ENCODE measurements around the gene KANSL1L. TPM values are rescaled to one million over a fixed set of nuclear protein-coding genes. Genes with fewer than 3 reads are reported as not detected.

KANSL1L gene
- total RNA-seq, 1 experiment from 2014 or later, result 6.7 TPM

- no peak for DNase-seq (ENCODE audit: low read depth, low spot score)
- no TSS peak for BruUV-seq (replicated peaks)
- no peak for ATAC-seq
- no peak overlapping the region for H3K4me3 ChIP-seq (replicated peaks in 1 of 2; ENCODE audit: low read depth in 1 of 2, low read length in 2 of 2)
- no peak overlapping the region for H3K27ac ChIP-seq (ENCODE audit: low read depth, low read length)
- ChIA-PET CTCF (no interaction called here), POLR2A (no interaction called here), RAD21 (ENCODE audit: low non-redundant PET in 1 of 2, low total read pairs in 2 of 2, uncharacterized antibody in 2 of 2, unreplicated experiment in 2 of 2) (no interaction called here)
- no peaks in the 10 kb centered on the region for H3K79me2 ChIP-seq (ENCODE audit: insufficient read depth, low read length)
- H3K9me3 ChIP-seq (ENCODE audit: control insufficient read depth in 1 of 2, insufficient read depth in 1 of 2, low read depth in 1 of 2, low read length in 2 of 2), result peaks cover 0 to 5% of the 10 kb centered on the region in 2 experiments; a peak in 1 of 4 replicates
- TF ChIP-seq JUND (IDR thresholded peaks at IDR 0.05), result no peak
- TF ChIP-seq CBX3 (IDR thresholded peaks at IDR 0.05; ENCODE audit: low read depth), result no peak
- TF ChIP-seq ZBTB33 (IDR thresholded peaks at IDR 0.05; ENCODE audit: extremely low read depth, insufficient replicate concordance, low read length), result no peak
- no peak for TF ChIP-seq SP1 (IDR thresholded peaks at IDR 0.05; ENCODE audit: low read depth)
- TF ChIP-seq EZH2phosphoT487 (IDR thresholded peaks at IDR 0.05; ENCODE audit: borderline replicate concordance), result no peak
- intact Hi-C loops (cut with micrococcal nuclease), result no loop called here
- no peaks in the 10 kb centered on the region for H3K36me3 ChIP-seq (ENCODE audit: control insufficient read depth in 1 of 2, insufficient read depth in 2 of 2, low read length in 2 of 2)
- H4K20me1 ChIP-seq (ENCODE audit: insufficient read depth), result no peaks in the 10 kb centered on the region
- no peak overlapping the region for H2AFZ ChIP-seq (ENCODE audit: low read depth, low read length, poor library complexity, severe bottlenecking)
- no peak overlapping the region for H3K9ac ChIP-seq (ENCODE audit: low read length)
- H3K27me3 ChIP-seq (ENCODE audit: insufficient read depth, low read length), result no peaks in the 10 kb centered on the region
- no peak overlapping the region for H3K4me2 ChIP-seq (ENCODE audit: low read length)
- peaks cover 0 to 4% of the 10 kb centered on the region in 2 experiments; a peak in 2 of 4 replicates for H3K4me1 ChIP-seq (ENCODE audit: control insufficient read depth in 1 of 2, insufficient read depth in 2 of 2, low read length in 2 of 2)
- no peaks in the 10 kb centered on the region for H3K9me2 ChIP-seq (ENCODE audit: insufficient read depth)
Measured at GRCh38 chr2:210046851-210047500, 124.2 kb downstream of the KANSL1L start.

- intact Hi-C loops (cut with micrococcal nuclease), result no loop called here
- no peaks in the 10 kb centered on the region for H3K9me3 ChIP-seq (ENCODE audit: control insufficient read depth in 1 of 2, insufficient read depth in 1 of 2, low read depth in 1 of 2, low read length in 2 of 2)
- H3K4me2 ChIP-seq (ENCODE audit: low read length), result no peak overlapping the region
- no peaks in the 10 kb centered on the region for H3K36me3 ChIP-seq (ENCODE audit: control insufficient read depth in 1 of 2, insufficient read depth in 2 of 2, low read length in 2 of 2)
- H3K4me3 ChIP-seq (replicated peaks in 1 of 2; ENCODE audit: low read depth in 1 of 2, low read length in 2 of 2), result no peak overlapping the region
- BruUV-seq (replicated peaks), result no TSS peak
- RAD21 ChIA-PET (ENCODE audit: low non-redundant PET in 1 of 2, low total read pairs in 2 of 2, uncharacterized antibody in 2 of 2, unreplicated experiment in 2 of 2), result no interaction called here
- H3K79me2 ChIP-seq (ENCODE audit: insufficient read depth, low read length), result no peaks in the 10 kb centered on the region
- no peaks in the 10 kb centered on the region for H3K9me2 ChIP-seq (ENCODE audit: insufficient read depth)
- H3K4me1 ChIP-seq (ENCODE audit: control insufficient read depth in 1 of 2, insufficient read depth in 2 of 2, low read length in 2 of 2), result no peaks in the 10 kb centered on the region
- no peak overlapping the region for H3K9ac ChIP-seq (ENCODE audit: low read length)
- H3K27me3 ChIP-seq (ENCODE audit: insufficient read depth, low read length), result no peaks in the 10 kb centered on the region
- CTCF ChIA-PET, result no interaction called here
- H2AFZ ChIP-seq (ENCODE audit: low read depth, low read length, poor library complexity, severe bottlenecking), result no peak overlapping the region
- DNase-seq (ENCODE audit: low read depth, low spot score) (no peak), ATAC-seq (no peak)
- no peaks in the 10 kb centered on the region for H4K20me1 ChIP-seq (ENCODE audit: insufficient read depth)
- POLR2A ChIA-PET, result no interaction called here
- no peak overlapping the region for H3K27ac ChIP-seq (ENCODE audit: low read depth, low read length)
- no peak for TF ChIP-seq ZNF274 (IDR thresholded peaks at IDR 0.05; ENCODE audit: low read depth, low read length)
- no peak for TF ChIP-seq FOSL1 (IDR thresholded peaks at IDR 0.05; ENCODE audit: low read depth)
- no peak for TF ChIP-seq SIN3A (IDR thresholded peaks at IDR 0.05; ENCODE audit: low read depth)
- TF ChIP-seq CBX3 (IDR thresholded peaks at IDR 0.05; ENCODE audit: low read depth), result no peak
- TF ChIP-seq, protein P1, sequence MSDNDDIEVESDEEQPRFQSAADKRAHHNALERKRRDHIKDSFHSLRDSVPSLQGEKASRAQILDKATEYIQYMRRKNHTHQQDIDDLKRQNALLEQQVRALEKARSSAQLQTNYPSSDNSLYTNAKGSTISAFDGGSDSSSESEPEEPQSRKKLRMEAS (IDR thresholded peaks at IDR 0.05), result no peak
- TF ChIP-seq ZBTB33 (IDR thresholded peaks at IDR 0.05; ENCODE audit: extremely low read depth, insufficient replicate concordance, low read length), result no peak
- no peak for TF ChIP-seq REST (IDR thresholded peaks at IDR 0.05; ENCODE audit: low read depth)
- TF ChIP-seq EZH2phosphoT487 (IDR thresholded peaks at IDR 0.05; ENCODE audit: borderline replicate concordance), result no peak
- no peak for TF ChIP-seq SP1 (IDR thresholded peaks at IDR 0.05; ENCODE audit: low read depth)
- no peak for TF ChIP-seq ELF1 (IDR thresholded peaks at IDR 0.05; ENCODE audit: borderline replicate concordance, low read depth)
Measured at GRCh38 chr2:210038078-210038477, 133.1 kb downstream of the KANSL1L start.

Measured in HCT116 (cell line).